ENCODE results near the gene CTSD.

CTSD gene

DNA sequence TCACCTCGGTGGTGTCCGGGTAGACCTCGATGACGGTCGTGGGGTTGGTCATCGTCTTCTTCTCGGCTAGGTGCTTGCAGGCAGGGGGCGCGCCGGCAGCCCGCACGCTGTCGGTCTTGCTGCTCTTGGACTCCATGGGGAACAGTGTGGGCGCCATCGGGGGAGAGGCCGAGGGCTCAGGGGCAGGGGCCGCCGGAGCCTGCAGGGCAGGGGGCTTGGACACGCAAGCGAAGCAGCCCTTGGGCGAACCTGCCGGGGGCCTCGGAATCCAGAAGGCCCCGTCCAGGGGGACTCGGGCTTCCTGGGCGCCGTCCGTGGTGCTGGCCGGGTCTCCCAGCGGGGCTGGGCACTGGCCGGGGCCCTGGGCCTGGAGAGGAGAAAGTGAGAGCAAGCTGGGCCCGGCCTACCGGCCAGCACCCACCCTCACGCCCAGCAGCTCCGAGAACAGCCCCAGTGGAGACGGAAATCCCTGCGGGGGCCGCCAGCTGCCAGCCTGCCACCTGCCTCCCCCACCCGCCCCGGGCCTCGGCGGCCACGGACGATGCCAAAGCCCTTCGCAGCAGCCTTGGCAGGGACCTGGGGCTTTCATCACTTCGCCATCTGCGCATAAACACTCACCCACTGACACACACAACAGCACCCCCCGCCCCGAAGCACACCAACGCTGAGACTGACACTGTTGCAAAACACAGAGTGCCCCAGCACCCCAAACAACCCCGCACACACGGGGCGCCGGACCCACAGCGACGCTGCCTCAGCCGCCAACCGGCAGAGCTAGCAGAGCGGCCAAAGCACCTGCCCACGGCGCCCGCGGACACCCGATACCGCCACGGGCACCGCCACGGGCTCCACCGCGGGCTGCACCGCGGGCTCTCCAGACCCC is 15.7 kb downstream of the CTSD start:
- H3K4me3 ChIP-seq (ENCODE audit: low read length), result no peak overlapping the region
- H3K4me1 ChIP-seq (ENCODE audit: control insufficient read depth, insufficient read depth, low read length), result no peaks in the 10 kb centered on the region
- no peak overlapping the region for H3K27ac ChIP-seq (ENCODE audit: low read depth, low read length)
- no peak overlapping the region for H3K9ac ChIP-seq (ENCODE audit: low read length)
- H3K36me3 ChIP-seq (ENCODE audit: control insufficient read depth, insufficient read depth, low read length), result no peaks in the 10 kb centered on the region
- peaks cover 10% of the 10 kb centered on the region for H3K27me3 ChIP-seq (ENCODE audit: control insufficient read depth, insufficient read depth, low read length)

DNA sequence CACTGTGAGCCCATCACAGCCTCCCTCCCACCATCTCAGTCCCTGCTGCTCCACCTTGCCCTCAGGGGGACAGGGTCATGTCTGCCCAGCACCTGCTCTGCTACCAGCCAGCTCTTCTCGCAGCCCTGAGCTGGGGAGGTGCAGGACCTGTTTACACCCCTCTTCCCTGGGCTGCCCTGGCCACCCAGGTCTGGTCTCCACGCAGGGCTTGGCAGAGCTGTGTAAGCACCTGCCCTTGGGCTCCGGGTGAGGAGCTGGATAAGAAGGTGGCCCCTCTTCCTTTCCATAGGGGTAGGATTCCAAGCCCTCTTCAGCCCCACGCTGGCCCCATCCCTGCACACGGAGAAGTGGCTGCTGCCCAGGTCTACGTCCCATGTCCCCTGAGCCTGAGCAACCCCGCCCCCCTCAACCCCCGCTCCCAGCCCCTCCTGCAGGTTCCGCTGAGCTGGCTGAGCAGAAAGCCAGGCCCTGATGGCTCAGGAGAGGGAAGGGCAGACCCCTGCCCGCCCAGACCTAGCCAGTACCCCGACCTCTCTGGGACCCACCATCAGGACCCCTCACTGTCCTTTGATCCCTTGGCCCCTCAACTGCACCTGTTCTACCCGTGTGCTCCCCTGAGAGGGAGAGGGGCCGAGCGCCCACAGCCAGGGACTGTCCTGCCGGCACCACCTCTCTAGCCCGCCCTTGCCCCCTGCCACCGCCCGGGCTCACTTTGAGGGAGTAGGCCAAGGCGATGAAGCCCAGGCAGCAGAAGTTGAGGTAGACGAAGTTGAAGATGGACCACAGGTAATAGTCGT is 16.6 kb downstream of the CTSD start:
- H3K9ac ChIP-seq (ENCODE audit: low read length), result no peak overlapping the region
- H3K27ac ChIP-seq (ENCODE audit: low read depth, low read length), result no peak overlapping the region
- no peaks in the 10 kb centered on the region for H3K4me1 ChIP-seq (ENCODE audit: control insufficient read depth, insufficient read depth, low read length)

DNA sequence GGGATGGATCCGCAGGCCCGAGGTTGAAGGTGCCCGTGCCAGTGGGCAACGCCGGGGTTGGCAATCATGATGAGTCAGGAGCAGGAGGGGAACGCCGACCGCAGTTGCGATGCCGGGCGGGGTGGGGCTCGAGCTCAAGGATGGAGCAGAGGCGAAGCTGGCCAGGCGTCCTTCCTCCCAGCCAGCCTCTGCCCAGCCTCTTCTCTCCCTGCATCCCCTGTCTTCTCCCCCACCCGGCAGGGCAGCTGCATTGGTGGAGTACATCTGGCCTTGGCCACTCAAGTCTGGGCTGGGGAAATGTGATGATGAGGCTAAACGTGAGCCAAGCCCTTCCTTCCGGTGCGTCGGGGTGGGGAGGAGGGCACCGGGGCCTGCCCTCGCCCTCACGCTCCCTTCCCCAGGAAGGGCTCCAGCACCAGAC is 17.2 kb downstream of the CTSD start:
- Histone ChIP-seq H3K4me1 (ENCODE audit: control insufficient read depth, insufficient read depth, low read length) (no peaks in the 10 kb centered on the region), H3K36me3 (ENCODE audit: control insufficient read depth, insufficient read depth, low read length) (no peaks in the 10 kb centered on the region), H3K9ac (ENCODE audit: low read length) (no peak overlapping the region), H3K27me3 (ENCODE audit: control insufficient read depth, insufficient read depth, low read length) (peaks cover 10% of the 10 kb centered on the region), H3K4me3 (ENCODE audit: low read length) (no peak overlapping the region), H3K27ac (ENCODE audit: low read depth, low read length) (no peak overlapping the region)

More for the DNA sequence above, 16.6 kb downstream of the CTSD start:
- Histone ChIP-seq H3K4me3 (ENCODE audit: low read length) (no peak overlapping the region), H3K27me3 (ENCODE audit: control insufficient read depth, insufficient read depth, low read length) (peaks cover 10% of the 10 kb centered on the region), H3K36me3 (ENCODE audit: control insufficient read depth, insufficient read depth, low read length) (no peaks in the 10 kb centered on the region)

DNA sequence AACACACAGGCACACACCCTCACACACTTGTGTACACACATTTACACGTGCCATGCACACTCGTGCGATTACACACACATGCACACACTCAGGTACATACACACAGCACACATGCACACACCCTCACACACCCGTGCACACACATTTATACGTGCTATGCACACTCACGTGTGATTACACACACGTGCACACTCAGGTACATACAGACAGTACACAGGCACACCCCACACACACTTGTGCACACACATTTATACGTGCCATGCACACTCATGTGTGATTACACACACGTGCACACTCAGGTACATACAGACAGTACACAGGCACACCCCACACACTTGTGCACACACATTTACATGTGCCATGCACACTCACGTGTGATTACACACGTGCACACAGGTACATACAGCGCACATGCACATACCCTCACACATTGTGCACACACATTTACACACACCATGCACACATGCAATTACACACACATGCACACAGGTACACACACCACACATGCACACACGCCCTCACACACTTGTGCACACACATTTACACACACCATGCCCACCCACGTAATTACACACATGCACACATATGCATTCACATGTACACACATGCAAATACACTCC is 17.9 kb downstream of the CTSD start:
- no peaks in the 10 kb centered on the region for H3K4me1 ChIP-seq (ENCODE audit: control insufficient read depth, insufficient read depth, low read length)
- H3K27me3 ChIP-seq (ENCODE audit: control insufficient read depth, insufficient read depth, low read length), result peaks cover 10% of the 10 kb centered on the region
- no peak overlapping the region for H3K4me3 ChIP-seq (ENCODE audit: low read length)
- no peak overlapping the region for H3K27ac ChIP-seq (ENCODE audit: low read depth, low read length)
- no peaks in the 10 kb centered on the region for H3K36me3 ChIP-seq (ENCODE audit: control insufficient read depth, insufficient read depth, low read length)
- no peak overlapping the region for H3K9ac ChIP-seq (ENCODE audit: low read length)

DNA sequence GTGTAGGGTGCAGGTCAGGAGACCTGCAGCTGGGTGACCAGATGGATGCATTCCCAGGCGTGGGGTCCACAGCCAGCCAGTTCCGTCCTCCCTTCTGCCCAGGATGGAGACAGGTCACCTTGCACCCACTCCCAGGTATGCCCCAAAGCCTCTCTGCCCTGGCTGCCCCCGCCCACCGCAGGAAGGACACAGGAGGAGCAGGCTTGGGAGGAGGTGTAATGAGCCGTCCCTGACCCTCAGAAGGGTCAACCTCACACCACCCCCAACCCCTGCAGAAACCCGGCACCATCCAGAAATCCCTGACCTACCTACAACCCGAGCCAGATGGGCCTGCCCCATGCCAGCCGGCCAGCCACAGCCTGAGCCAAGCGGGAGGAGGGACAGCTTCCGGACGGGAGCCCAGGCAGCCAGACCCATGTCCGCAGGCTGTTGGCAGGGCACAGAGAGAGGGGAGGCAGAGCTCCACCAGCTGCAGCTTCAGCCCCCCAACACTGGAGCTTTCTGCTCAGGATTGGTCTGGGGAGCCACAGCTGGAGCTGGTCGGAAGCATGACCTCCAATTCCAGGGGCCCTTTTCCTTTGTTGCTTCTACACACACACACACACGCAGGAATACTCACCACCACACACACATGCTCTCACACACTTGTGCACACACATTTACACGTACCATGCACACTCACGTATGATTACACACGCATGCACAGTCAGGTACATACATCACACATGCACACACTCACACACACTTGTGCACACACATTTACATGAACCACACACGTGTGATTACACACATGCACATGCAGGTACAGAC is 18.6 kb downstream of the CTSD start:
- H3K27ac ChIP-seq (ENCODE audit: low read depth, low read length), result no peak overlapping the region
- H3K4me1 ChIP-seq (ENCODE audit: control insufficient read depth, insufficient read depth, low read length), result no peaks in the 10 kb centered on the region
- H3K27me3 ChIP-seq (ENCODE audit: control insufficient read depth, insufficient read depth, low read length), result peaks cover 6% of the 10 kb centered on the region
- no peaks in the 10 kb centered on the region for H3K36me3 ChIP-seq (ENCODE audit: control insufficient read depth, insufficient read depth, low read length)
- no peak overlapping the region for H3K4me3 ChIP-seq (ENCODE audit: low read length)
- H3K9ac ChIP-seq (ENCODE audit: low read length), result no peak overlapping the region

DNA sequence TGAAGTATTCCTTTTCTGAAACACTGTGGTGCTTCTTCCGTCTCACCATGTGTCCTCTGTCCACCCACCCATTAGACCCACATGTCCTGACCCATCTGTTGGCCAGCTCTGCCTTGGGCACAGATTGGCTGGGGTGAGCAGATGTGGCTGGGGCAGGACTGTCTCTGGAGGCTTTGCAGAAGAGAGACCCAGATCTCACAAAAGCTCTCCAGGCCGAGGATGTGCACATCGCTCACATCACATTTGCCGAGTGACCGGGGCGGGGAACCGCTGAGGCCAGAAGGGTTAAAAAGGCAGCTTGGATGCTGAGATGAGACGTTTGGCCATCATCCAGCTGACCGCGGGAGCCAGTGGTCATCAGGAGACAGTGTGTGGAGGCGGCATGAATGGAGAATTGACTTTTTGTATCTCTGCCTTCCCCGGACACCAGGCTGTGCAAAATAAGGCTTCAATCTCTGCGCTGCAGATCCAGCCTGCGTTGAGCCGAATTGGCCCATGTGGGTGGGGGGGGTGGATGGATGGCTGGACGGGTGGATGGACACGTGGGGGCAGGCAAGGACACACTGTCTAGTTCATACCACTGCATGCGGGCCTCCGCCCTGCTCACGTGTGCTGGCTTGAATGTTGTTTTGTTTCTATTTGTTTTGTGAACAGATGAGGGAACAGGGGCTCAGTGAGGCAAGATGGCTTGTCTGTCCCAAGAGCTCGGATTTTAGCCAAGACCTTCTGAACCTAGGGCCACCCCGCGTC is 19.4 kb downstream of the CTSD start:
- Histone ChIP-seq H3K4me1 (ENCODE audit: control insufficient read depth, insufficient read depth, low read length) (no peaks in the 10 kb centered on the region), H3K27ac (ENCODE audit: low read depth, low read length) (no peak overlapping the region)

DNA sequence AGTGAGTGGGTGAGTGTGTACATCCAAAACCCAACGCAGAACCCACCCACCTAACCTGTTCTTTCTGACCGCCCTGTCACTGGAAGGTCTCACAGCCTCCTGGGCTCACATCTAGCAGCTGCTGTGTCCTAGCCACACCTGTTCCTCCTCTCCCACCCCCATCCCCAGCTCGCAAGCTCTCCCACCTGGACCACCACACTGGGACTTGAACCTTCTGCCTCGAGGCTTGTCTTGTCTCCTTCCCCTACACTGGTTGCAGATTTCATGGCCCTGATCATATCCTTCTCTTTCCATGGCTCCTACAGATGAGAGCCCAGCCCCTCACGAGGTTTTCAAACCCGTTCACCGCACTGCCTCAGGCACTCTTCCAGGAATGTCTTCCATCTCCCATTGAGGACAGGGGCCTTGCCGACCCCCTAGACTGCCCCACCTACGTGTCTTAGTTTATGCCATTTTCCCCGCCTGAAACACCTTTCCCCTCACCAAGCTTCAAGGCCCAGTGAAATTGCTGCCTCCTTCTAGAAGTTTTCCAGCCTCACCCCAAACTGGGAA is 20.1 kb downstream of the CTSD start:
- no peak overlapping the region for H3K9ac ChIP-seq (ENCODE audit: low read length)
- no peaks in the 10 kb centered on the region for H3K4me1 ChIP-seq (ENCODE audit: control insufficient read depth, insufficient read depth, low read length)
- no peaks in the 10 kb centered on the region for H3K27me3 ChIP-seq (ENCODE audit: control insufficient read depth, insufficient read depth, low read length)
- H3K36me3 ChIP-seq (ENCODE audit: control insufficient read depth, insufficient read depth, low read length), result no peaks in the 10 kb centered on the region
- H3K4me3 ChIP-seq (ENCODE audit: low read length), result no peak overlapping the region
- H3K27ac ChIP-seq (ENCODE audit: low read depth, low read length), result no peak overlapping the region

More for the DNA sequence above, 19.4 kb downstream of the CTSD start:
- H3K27me3 ChIP-seq (ENCODE audit: control insufficient read depth, insufficient read depth, low read length), result no peaks in the 10 kb centered on the region
- no peak overlapping the region for H3K4me3 ChIP-seq (ENCODE audit: low read length)
- H3K36me3 ChIP-seq (ENCODE audit: control insufficient read depth, insufficient read depth, low read length), result no peaks in the 10 kb centered on the region
- H3K9ac ChIP-seq (ENCODE audit: low read length), result no peak overlapping the region

DNA sequence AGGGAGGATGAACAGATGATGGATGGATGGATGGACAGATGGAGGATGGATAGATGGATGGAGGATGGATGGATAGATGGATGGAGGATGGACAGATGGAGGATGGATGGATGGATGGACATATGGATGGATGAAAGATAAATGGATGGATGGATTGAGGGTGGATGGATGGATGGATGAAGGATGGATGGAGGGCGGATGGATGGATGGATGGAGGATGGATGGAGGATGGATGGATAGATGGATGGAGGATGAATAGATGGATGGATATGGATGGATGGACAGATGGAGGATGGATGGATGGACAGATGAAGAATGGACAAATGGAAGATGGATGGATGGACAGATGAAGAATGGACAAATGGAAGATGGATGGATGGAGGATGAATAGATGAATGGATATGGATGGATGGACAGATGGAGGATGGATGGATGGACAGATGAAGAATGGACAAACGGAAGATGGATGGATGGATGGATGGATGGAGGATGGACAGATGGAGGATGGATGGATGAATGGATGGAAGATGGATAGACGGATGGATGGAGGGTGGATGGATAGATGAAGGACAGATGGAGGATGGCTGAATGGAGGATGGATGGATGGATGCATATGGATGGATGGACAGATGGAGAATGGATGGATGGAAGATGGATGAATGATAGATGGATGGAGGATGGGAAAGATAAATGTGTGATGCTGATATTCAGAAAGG is 20.7 kb downstream of the CTSD start:
- Histone ChIP-seq H3K27me3 (ENCODE audit: control insufficient read depth, insufficient read depth, low read length) (no peaks in the 10 kb centered on the region), H3K27ac (ENCODE audit: low read depth, low read length) (no peak overlapping the region), H3K4me3 (ENCODE audit: low read length) (no peak overlapping the region), H3K9ac (ENCODE audit: low read length) (no peak overlapping the region), H3K36me3 (ENCODE audit: control insufficient read depth, insufficient read depth, low read length) (no peaks in the 10 kb centered on the region), H3K4me1 (ENCODE audit: control insufficient read depth, insufficient read depth, low read length) (no peaks in the 10 kb centered on the region)

DNA sequence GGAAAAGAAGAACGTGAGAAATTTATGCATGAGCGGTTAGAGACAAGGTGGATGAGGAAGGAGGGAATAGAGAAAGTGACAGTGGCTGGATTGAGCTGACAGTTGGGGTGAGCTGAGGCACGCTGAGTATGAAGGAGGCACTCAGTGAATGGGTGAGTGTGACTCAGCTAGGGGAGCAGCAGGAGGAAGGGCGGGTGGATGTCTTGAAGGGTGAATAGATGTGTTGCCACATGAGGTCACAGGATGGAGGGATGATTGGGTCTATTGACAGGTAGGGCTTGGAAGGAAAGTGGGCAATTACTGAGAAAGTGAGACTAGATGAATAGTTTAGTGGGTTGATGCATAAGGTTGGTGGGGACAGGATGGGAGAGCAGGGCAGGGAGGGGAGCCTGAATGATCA is 21.4 kb downstream of the CTSD start:
- no peaks in the 10 kb centered on the region for H3K4me1 ChIP-seq (ENCODE audit: control insufficient read depth, insufficient read depth, low read length)
- no peak overlapping the region for H3K4me3 ChIP-seq (ENCODE audit: low read length)
- H3K27ac ChIP-seq (ENCODE audit: low read depth, low read length), result no peak overlapping the region
- H3K27me3 ChIP-seq (ENCODE audit: control insufficient read depth, insufficient read depth, low read length), result no peaks in the 10 kb centered on the region
- H3K36me3 ChIP-seq (ENCODE audit: control insufficient read depth, insufficient read depth, low read length), result no peaks in the 10 kb centered on the region
- H3K9ac ChIP-seq (ENCODE audit: low read length), result no peak overlapping the region

DNA sequence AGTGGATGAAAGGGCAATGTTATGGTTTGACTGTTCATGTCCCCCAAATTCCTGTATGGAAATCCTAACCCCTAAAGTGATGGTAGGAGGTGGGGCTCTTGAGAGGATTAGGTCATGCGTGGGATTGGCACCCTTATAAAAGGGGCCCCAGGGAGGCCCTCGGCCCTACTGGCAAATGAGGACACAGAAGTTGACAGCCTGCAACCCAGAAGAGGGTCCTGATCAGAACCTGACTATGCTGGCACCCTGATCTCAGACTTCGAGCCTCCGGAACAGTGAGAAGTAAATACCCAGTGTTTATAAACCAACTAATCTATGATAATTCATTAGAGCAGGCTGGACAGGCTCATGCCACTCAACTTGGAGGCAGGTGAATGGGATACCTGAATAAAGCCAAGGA is 22.0 kb downstream of the CTSD start:
- no peak overlapping the region for H3K9ac ChIP-seq (ENCODE audit: low read length)
- H3K4me3 ChIP-seq (ENCODE audit: low read length), result no peak overlapping the region
- no peak overlapping the region for H3K27ac ChIP-seq (ENCODE audit: low read depth, low read length)
- H3K27me3 ChIP-seq (ENCODE audit: control insufficient read depth, insufficient read depth, low read length), result no peaks in the 10 kb centered on the region
- no peaks in the 10 kb centered on the region for H3K36me3 ChIP-seq (ENCODE audit: control insufficient read depth, insufficient read depth, low read length)
- H3K4me1 ChIP-seq (ENCODE audit: control insufficient read depth, insufficient read depth, low read length), result no peaks in the 10 kb centered on the region

Measured in rectal smooth muscle tissue (tissue), 1 donor.